GM23338 (cell line): ENCODE results near the gene REG3A. TPM values are rescaled to one million over a fixed set of nuclear protein-coding genes. Genes with fewer than 3 reads are reported as not detected.

Source experiments
- ATAC-seq: fragments of 200-7000 bp; cut with Tn5 transposase; 3 replicates; pipeline ENCODE4 v1.9.1; 2020
- DNase-seq: peaks from one replicate; pipeline ENCODE4 v3.0.0-alpha.2; 2015; ENCODE audit warnings: low spot score
- H2AFZ ChIP-seq: fragments of 200-600 bp; sonication (generic); 2 replicates; pipeline ENCODE4 v1.8.0; 2016; ENCODE audit warnings: antibody characterized with exemption, mild to moderate bottlenecking, moderate library complexity
- H3F3A ChIP-seq: fragments of 200-600 bp; sonication (generic); replicated peaks from 2 replicates; pipeline ENCODE4 v1.8.0; 2017; ENCODE audit warnings: antibody characterized with exemption, mixed run types, low read depth
- H3K27ac ChIP-seq: fragments of 200-600 bp; sonication (generic); 2 replicates; pipeline ENCODE4 v1.6.1; 2016; ENCODE audit warnings: low read depth
- H3K27me3 ChIP-seq: fragments of 200-600 bp; sonication (generic); 2 replicates; pipeline ENCODE4 v1.8.0; 2016; ENCODE audit warnings: mild to moderate bottlenecking, mixed run types, moderate library complexity; ENCODE audit not compliant: insufficient read depth
- H3K36me3 ChIP-seq: fragments of 200-600 bp; sonication (generic); 2 replicates; pipeline ENCODE4 v1.8.0; 2016; ENCODE audit warnings: mild to moderate bottlenecking; ENCODE audit not compliant: insufficient read depth
- H3K4me1 ChIP-seq: fragments of 200-600 bp; sonication (generic); 2 replicates; pipeline ENCODE4 v1.8.0; 2016; ENCODE audit warnings: mild to moderate bottlenecking, moderate library complexity; ENCODE audit not compliant: insufficient read depth
- H3K4me2 ChIP-seq: fragments of 200-600 bp; sonication (generic); 2 replicates; pipeline ENCODE4 v1.7.1; 2017; ENCODE audit warnings: mixed run types
- H3K4me3 ChIP-seq: fragments of 200-600 bp; sonication (generic); 2 replicates; pipeline ENCODE4 v1.6.1; 2016; ENCODE audit warnings: mixed run types
- H3K79me2 ChIP-seq: fragments of 200-600 bp; sonication (generic); replicated peaks from 2 replicates; pipeline ENCODE4 v1.8.0; 2017; ENCODE audit warnings: mild to moderate bottlenecking; ENCODE audit not compliant: insufficient read depth
- H3K9me2 ChIP-seq: fragments of 200-600 bp; sonication (generic); 2 replicates; pipeline ENCODE4 v1.8.0; 2017; ENCODE audit not compliant: insufficient read depth
- H4K20me1 ChIP-seq: fragments of 200-600 bp; sonication (generic); replicated peaks from 2 replicates; pipeline ENCODE4 v1.8.0; 2017; ENCODE audit warnings: mild to moderate bottlenecking; ENCODE audit not compliant: insufficient read depth
- H3K27ac Mint-ChIP-seq: 2 replicates; pipeline ENCODE4 v1.8.0; 2020; ENCODE audit warnings: inconsistent platforms, mild to moderate bottlenecking, moderate library complexity, mixed read lengths
- H3K27me3 Mint-ChIP-seq: 3 replicates; pipeline ENCODE4 v1.8.0; 2022; ENCODE audit warnings: low read depth, mild to moderate bottlenecking, moderate library complexity, mixed read lengths, inconsistent platforms; ENCODE audit not compliant: insufficient read depth, poor library complexity
- H3K36me3 Mint-ChIP-seq: 3 replicates; pipeline ENCODE4 v1.8.0; 2021; ENCODE audit warnings: low read depth, mild to moderate bottlenecking, inconsistent platforms, moderate library complexity, mixed read lengths
- H3K4me1 Mint-ChIP-seq: 3 replicates; pipeline ENCODE4 v1.8.0; 2020; ENCODE audit warnings: mild to moderate bottlenecking, inconsistent platforms, mixed read lengths
- H3K4me3 Mint-ChIP-seq: 3 replicates; pipeline ENCODE4 v1.8.0; 2021; ENCODE audit warnings: moderate library complexity, mild to moderate bottlenecking, inconsistent platforms, mixed read lengths
- H3K9me3 Mint-ChIP-seq: 3 replicates; pipeline ENCODE4 v1.8.0; 2020; ENCODE audit warnings: moderate library complexity, mild to moderate bottlenecking, inconsistent platforms, mixed read lengths
- CREB1 ChIP-seq: fragments of 250-450 bp; sonication (Bioruptor Pico); IDR thresholded peaks from 2 replicates; pipeline ENCODE4 v1.5.0; 2020; ENCODE audit warnings: low read depth, mild to moderate bottlenecking, moderate library complexity
- CTCF ChIP-seq, 2 experiments: fragments of 200-600 bp in 1 of 2; sonication (generic) in 1 of 2; conservative IDR thresholded peaks; 2 replicates each; pipeline versions ENCODE4 v1.5.1 to v1.6.1; 2016 to 2017; ENCODE audit warnings: antibody characterized with exemption in 2 of 2, low read depth in 2 of 2, mild to moderate bottlenecking in 2 of 2, moderate library complexity in 1 of 2
- ETS1 ChIP-seq: IDR thresholded peaks from 2 replicates; pipeline ENCODE4 v1.6.1; 2016; ENCODE audit warnings: antibody characterized with exemption
- EZH2 ChIP-seq: fragments of 200-600 bp; sonication (generic); IDR thresholded peaks from one replicate; pipeline ENCODE4 v1.8.0; 2017; ENCODE audit warnings: antibody characterized with exemption, mild to moderate bottlenecking, low read depth; ENCODE audit not compliant: unreplicated experiment
- EZH2phosphoT487 ChIP-seq: fragments of 200-600 bp; sonication (generic); IDR thresholded peaks from one replicate; pipeline ENCODE4 v1.8.1; 2018; ENCODE audit warnings: antibody characterized with exemption; ENCODE audit not compliant: unreplicated experiment
- JUNB ChIP-seq: IDR thresholded peaks from one replicate; pipeline ENCODE4 v1.6.1; 2016; ENCODE audit warnings: antibody characterized with exemption; ENCODE audit not compliant: unreplicated experiment
- NANOG ChIP-seq: IDR thresholded peaks from 2 replicates; pipeline ENCODE4 v1.6.1; 2016; ENCODE audit warnings: antibody characterized with exemption, borderline replicate concordance
- POLR2AphosphoS5 ChIP-seq: IDR thresholded peaks from 2 replicates; pipeline ENCODE4 v1.6.1; 2016; ENCODE audit warnings: antibody characterized with exemption, low read depth
- REST ChIP-seq: IDR thresholded peaks from one replicate; pipeline ENCODE4 v1.6.1; 2018; ENCODE audit warnings: antibody characterized with exemption; ENCODE audit not compliant: unreplicated experiment
- STAT1 ChIP-seq: IDR thresholded peaks from one replicate; pipeline ENCODE4 v1.6.1; 2016; ENCODE audit warnings: antibody characterized with exemption; ENCODE audit not compliant: unreplicated experiment
- ZNF114 ChIP-seq: fragments of 250-450 bp; sonication (Bioruptor Pico); IDR thresholded peaks from 2 replicates; pipeline ENCODE4 v1.5.0; 2020; ENCODE audit warnings: mild to moderate bottlenecking, moderate library complexity
- ZNF331 ChIP-seq: fragments of 250-450 bp; sonication (Bioruptor Pico); IDR thresholded peaks from 2 replicates; pipeline ENCODE4 v1.5.0; 2020; ENCODE audit warnings: low read depth, mild to moderate bottlenecking, moderate library complexity
- ZNF462 ChIP-seq: fragments of 250-450 bp; sonication (Bioruptor Pico); IDR thresholded peaks from 2 replicates; pipeline ENCODE4 v1.5.0; 2020; ENCODE audit warnings: mild to moderate bottlenecking, moderate library complexity
- polyA plus RNA-seq: library from polyadenylated mRNA; unstranded; fragments of >200 nt; fragmentation: Nextera tagmentation; extraction: Ambion mirVana; gene quantifications from 2 replicates; pipeline ENCODE4 v1.2.1, GENCODE V29; 2016
- total RNA-seq: library from RNA; depleted of rRNA; stranded (reverse); fragments of >200 nt; shearing (Covaris generic); gene quantifications from 2 replicates; pipeline ENCODE4 v1.2.3, GENCODE V29; 2014

REG3A gene
- total and polyA plus RNA-seq, 2 experiments from 2014 or later: not detected

DNA sequence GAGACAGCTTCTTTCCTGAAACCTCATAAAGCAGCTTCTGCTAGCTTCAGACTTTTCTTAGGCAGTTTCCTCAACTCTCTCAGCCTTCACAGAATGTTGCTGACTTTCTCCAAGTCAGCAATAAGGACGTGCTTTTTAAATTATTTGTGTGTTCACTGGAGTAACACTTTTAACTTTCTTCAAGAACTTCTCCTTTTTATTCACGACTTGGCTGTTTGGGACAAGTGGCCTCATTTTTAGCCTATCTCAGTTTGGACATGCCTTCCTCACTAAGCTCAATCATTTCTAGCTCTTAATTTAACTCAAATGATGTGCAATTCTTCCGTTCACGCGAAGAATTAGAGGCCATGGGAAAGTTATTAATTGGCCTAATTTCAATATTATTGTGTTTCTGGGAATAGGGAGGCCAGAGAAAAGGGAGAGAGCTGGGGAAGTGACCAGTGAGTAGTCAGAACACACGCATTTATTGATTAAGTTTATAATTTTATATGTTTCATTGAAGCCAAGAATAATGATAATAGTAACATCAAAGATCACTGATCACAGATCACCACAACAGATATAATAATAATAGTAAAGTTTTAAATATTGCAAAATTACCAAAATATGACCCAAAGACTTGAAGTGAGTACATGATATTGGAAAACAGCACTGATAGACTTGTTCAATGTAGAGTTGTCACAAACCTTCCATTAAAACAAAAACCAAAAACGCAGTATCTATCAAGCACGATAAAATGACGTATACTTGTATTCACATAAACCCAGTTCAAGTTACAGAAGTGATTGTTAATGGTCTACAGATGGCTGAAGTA is 34.4 kb downstream of the REG3A start:
- Histone ChIP-seq H3K27ac (no peak overlapping the region), H3K9me2 (no peaks in the 10 kb centered on the region), H3K4me1 (no peaks in the 10 kb centered on the region), H3K79me2 (no peaks in the 10 kb centered on the region), H3K36me3 (no peaks in the 10 kb centered on the region), H3K4me3 (no peak overlapping the region), H3K4me2 (no peak overlapping the region), H3K27me3 (no peaks in the 10 kb centered on the region), H4K20me1 (no peaks in the 10 kb centered on the region), H2AFZ (no peak overlapping the region), H3F3A (no peaks in the 10 kb centered on the region)
- ATAC-seq (no peak), DNase-seq (no peak)
- Mint-ChIP-seq H3K4me1 (no peaks in the 10 kb centered on the region), H3K9me3 (no peaks in the 10 kb centered on the region), H3K27me3 (peaks cover 4% of the 10 kb centered on the region), H3K4me3 (no peak overlapping the region), H3K36me3 (no peaks in the 10 kb centered on the region), H3K27ac (no peak overlapping the region)
- TF ChIP-seq CTCF (conservative IDR thresholded peaks at IDR 0.05; ENCODE audit: low read depth in 2 of 2) (no peak), ZNF462 (no peak), CREB1 (CRISPR knock-in tag) (no peak), NANOG (no peak), STAT1 (no peak), ZNF331 (no peak), JUNB (no peak), EZH2phosphoT487 (no peak), EZH2 (no peak), ZNF114 (CRISPR knock-in tag) (no peak), REST (no peak), POLR2AphosphoS5 (no peak), ETS1 (no peak)
